Astrocyte (in vitro differentiated cells and primary cell): ENCODE measurements around the gene SEC23A.

Experiments
- CTCF ChIP-seq: IDR thresholded peaks from 2 replicates; pipeline ENCODE4 v1.5.1; 2011; ENCODE audit warnings: low read depth, mild to moderate bottlenecking, inconsistent platforms, low read length, moderate library complexity; ENCODE audit not compliant: insufficient read depth
- EZH2 ChIP-seq: IDR thresholded peaks from 2 replicates; pipeline ENCODE4 v1.6.1; 2012; ENCODE audit warnings: mild to moderate bottlenecking, low read length, inconsistent platforms; ENCODE audit not compliant: insufficient read depth

GRCh38 chr14:38993981-38994380 lies 109.1 kb downstream of the SEC23A start:
- no peak for TF ChIP-seq CTCF
- no peak for TF ChIP-seq EZH2
